ENCODE data around the gene CELSR3.

DNA sequence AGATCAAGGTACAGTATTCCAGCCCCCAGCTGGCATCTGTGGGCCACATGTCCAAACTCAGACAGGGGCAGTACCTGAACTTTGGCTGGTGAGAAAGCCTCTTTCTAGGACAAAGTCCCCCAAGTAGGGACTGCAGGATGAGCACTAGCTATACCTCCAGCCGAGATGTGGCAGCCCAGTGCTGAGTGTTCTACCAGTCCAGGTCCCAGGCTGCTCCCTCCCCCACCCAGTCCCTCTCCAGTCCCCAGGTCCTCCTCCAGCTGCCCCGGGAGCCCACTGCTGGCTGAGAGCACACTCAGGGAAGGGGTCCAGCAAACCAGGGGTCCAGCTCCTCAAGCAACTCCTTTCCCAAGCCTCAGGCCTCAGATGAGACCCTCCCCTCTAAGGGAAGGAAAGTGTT, 28.9 kb downstream of the CELSR3 start:
- TF ChIP-seq SUZ12 (IDR thresholded peaks at IDR 0.05; ENCODE audit: extremely low read depth, insufficient read depth, insufficient read length) (no peak), ZNF274 (IDR thresholded peaks at IDR 0.05; ENCODE audit: low read depth, low read length) (no peak), YY1 (IDR thresholded peaks at IDR 0.05; ENCODE audit: insufficient read depth, insufficient read length) (no peak)

Measured in NT2/D1 (cell line).